Bronchial epithelial cell (primary cell): ENCODE measurements around the gene PMEL. TPM values are rescaled to one million over a fixed set of nuclear protein-coding genes. Genes with fewer than 3 reads are reported as not detected.
A peak's percentile ranks its signal among the peaks of the same experiment; 100 is the strongest.

Experiments used
- DNase-seq: peaks from one replicate; pipeline ENCODE4 v3.0.0-alpha.2; 2010; ENCODE audit warnings: low read depth
- FAIRE-seq: peaks from 2 replicates; lab custom pipeline; 2011; peaks lifted over from hg19 to GRCh38; lab: Jason Lieb, UNC
- H3K27me3 ChIP-seq: 2 replicates; pipeline ENCODE4 v1.5.1; 2011; ENCODE audit warnings: low read length; ENCODE audit not compliant: control insufficient read depth, insufficient read depth
- H3K36me3 ChIP-seq: 2 replicates; pipeline ENCODE4 v1.5.1; 2011; ENCODE audit warnings: low read length; ENCODE audit not compliant: control insufficient read depth, insufficient read depth
- H3K4me3 ChIP-seq: 2 replicates; pipeline ENCODE4 v1.5.1; 2011; ENCODE audit warnings: mild to moderate bottlenecking, low read depth, low read length, control low read depth
- CTCF ChIP-seq: IDR thresholded peaks from 2 replicates; pipeline ENCODE4 v1.5.1; 2011; ENCODE audit warnings: mild to moderate bottlenecking, moderate library complexity, low read length, control low read depth, inconsistent platforms; ENCODE audit not compliant: insufficient read depth, severe bottlenecking
- total RNA-seq: library from RNA; depleted of rRNA; stranded (reverse); fragments of >200 nt; gene quantifications from 2 replicates; pipeline ENCODE4 v1.2.1, GENCODE V29; 2014

Gene PMEL
- 1.8 and 2.6 TPM in 2 replicates for total RNA-seq

DNA sequence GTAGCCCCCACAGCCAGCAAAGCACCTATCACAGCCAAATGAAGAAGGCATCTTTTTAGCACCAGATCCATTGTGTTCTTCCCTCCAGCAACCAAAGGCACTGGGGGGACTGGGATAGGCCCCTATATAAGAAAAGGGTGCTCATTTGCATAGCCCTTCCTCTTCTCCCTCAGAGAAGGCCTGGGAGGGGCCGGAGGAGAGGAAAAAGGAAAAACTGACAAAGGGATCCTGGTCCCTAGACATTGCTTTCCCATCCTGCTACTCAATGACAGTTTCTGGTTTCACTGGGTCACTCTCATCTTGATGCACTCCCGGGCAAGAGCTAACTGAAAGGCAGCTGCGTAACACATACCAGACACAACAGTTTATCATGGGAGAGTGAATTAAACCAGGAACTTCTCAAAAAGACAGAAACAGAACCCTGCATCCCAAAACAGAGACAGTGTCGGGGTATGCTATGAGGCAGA, at the start of gene PMEL:
Gene PMEL, minus strand, starts transcription at position 102 of the 467 bp plus-strand sequence. Its CDS starts 31 bp downstream, at position 71.
- Histone ChIP-seq H3K4me3 (peak within 1 kb of the TSS; percentile 85), H3K36me3 (no peaks in the 10 kb centered on the region), H3K27me3 (no peaks in the 10 kb centered on the region)
- no peak for DNase-seq
- no peak for TF ChIP-seq CTCF
- FAIRE-seq = no peak

GRCh38 chr12:56014205-56014604, 48.4 kb upstream of the PMEL start:
- TF ChIP-seq CTCF = no peak
- no peaks in the 10 kb centered on the region for H3K36me3 ChIP-seq
- DNase-seq = peak; percentile 31
- no peak overlapping the region for H3K4me3 ChIP-seq
- no peaks in the 10 kb centered on the region for H3K27me3 ChIP-seq
- no peak for FAIRE-seq

- Histone ChIP-seq H3K36me3 (no peaks in the 10 kb centered on the region), H3K4me3 (no peak overlapping the region), H3K27me3 (no peaks in the 10 kb centered on the region)
- no peak for TF ChIP-seq CTCF
- DNase-seq (no peak), FAIRE-seq (no peak)
Observed at GRCh38 chr12:56013482-56013881, 47.6 kb upstream of the PMEL start.

- FAIRE-seq (no peak), DNase-seq (no peak)
- TF ChIP-seq CTCF = no peak
- no peaks in the 10 kb centered on the region for H3K27me3 ChIP-seq
- no peak overlapping the region for H3K4me3 ChIP-seq
- H3K36me3 ChIP-seq = no peaks in the 10 kb centered on the region
Observed at GRCh38 chr12:56011509-56012090, 45.8 kb upstream of the PMEL start.

- DNase-seq (no peak), FAIRE-seq (no peak)
- Histone ChIP-seq H3K27me3 (no peaks in the 10 kb centered on the region), H3K36me3 (no peaks in the 10 kb centered on the region), H3K4me3 (no peak overlapping the region)
- TF ChIP-seq CTCF = no peak
Observed at GRCh38 chr12:56010111-56010570, 44.3 kb upstream of the PMEL start.
